HG03469 (cell line): Measurements from ENCODE around the gene CRAMP1.

Experiments used
- ATAC-seq: cut with Tn5 transposase; IDR thresholded peaks from one replicate; pipeline ENCODE4 v1.9.1; 2021; ENCODE audit warnings: mild to moderate bottlenecking, moderate library complexity, moderate number of reproducible peaks; ENCODE audit not compliant: unreplicated experiment

Gene CRAMP1

GRCh38 chr16:1654505-1655268, 42.5 kb downstream of the CRAMP1 start:
- no peak for ATAC-seq

GRCh38 chr16:1655269-1655807, 43.2 kb downstream of the CRAMP1 start:
- ATAC-seq, result no peak

- no peak for ATAC-seq
Measured at GRCh38 chr16:1655909-1656807, 44.0 kb downstream of the CRAMP1 start.

- ATAC-seq, result no peak
Measured at GRCh38 chr16:1656808-1657617, 44.9 kb downstream of the CRAMP1 start.

GRCh38 chr16:1657841-1658240, 45.7 kb downstream of the CRAMP1 start:
- no peak for ATAC-seq

GRCh38 chr16:1659031-1659430, 46.9 kb downstream of the CRAMP1 start:
- no peak for ATAC-seq

GRCh38 chr16:1661826-1662225, 49.7 kb downstream of the CRAMP1 start:
- no peak for ATAC-seq

GRCh38 chr16:1662543-1662942, 50.4 kb downstream of the CRAMP1 start:
- ATAC-seq, result no peak

- no peak for ATAC-seq
Measured at GRCh38 chr16:1665829-1666228, 53.7 kb downstream of the CRAMP1 start.

- no peak for ATAC-seq
Measured at GRCh38 chr16:1666316-1666715, 54.2 kb downstream of the CRAMP1 start.

GRCh38 chr16:1667271-1667670, 55.1 kb downstream of the CRAMP1 start:
- ATAC-seq, result no peak

GRCh38 chr16:1667916-1668315, 55.8 kb downstream of the CRAMP1 start:
- ATAC-seq, result no peak

- ATAC-seq, result no peak
Measured at GRCh38 chr16:1668612-1669319, 56.6 kb downstream of the CRAMP1 start.

- no peak for ATAC-seq
Measured at GRCh38 chr16:1669698-1670097, 57.5 kb downstream of the CRAMP1 start.

GRCh38 chr16:1670371-1670770, 58.2 kb downstream of the CRAMP1 start:
- ATAC-seq, result no peak

GRCh38 chr16:1670866-1671265, 58.7 kb downstream of the CRAMP1 start:
- no peak for ATAC-seq

- no peak for ATAC-seq
Measured at GRCh38 chr16:1673424-1674151, 61.4 kb downstream of the CRAMP1 start.

- ATAC-seq, result no peak
Measured at GRCh38 chr16:1674306-1674705, 62.1 kb downstream of the CRAMP1 start.
